Measurements from ENCODE around the gene CAVIN1.
"Not testable (repeated sequence)": the region's sequence is repeated elsewhere in the genome, so short reads cannot be mapped to it uniquely, and the experiment has no call there.

The CAVIN1 gene

GRCh38 chr17:42405963-42406495 is 17.0 kb downstream of the CAVIN1 start:
- Histone ChIP-seq H3K9me3 (ENCODE audit: severe bottlenecking) (no peaks in the 10 kb centered on the region), H3K27ac (ENCODE audit: poor library complexity, severe bottlenecking) (peak overlapping the region; percentile 94), H3K36me3 (ENCODE audit: low read depth) (peaks cover 61% of the 10 kb centered on the region), H3K4me3 (ENCODE audit: severe bottlenecking) (no peak overlapping the region), H3K27me3 (ENCODE audit: insufficient read depth, poor library complexity, severe bottlenecking) (no peaks in the 10 kb centered on the region), H3K4me1 (ENCODE audit: insufficient read depth, poor library complexity, severe bottlenecking) (peaks cover 41% of the 10 kb centered on the region)
- no peak for DNase-seq (ENCODE audit: low spot score)
- TF ChIP-seq CTCF (IDR thresholded peaks at IDR 0.05; ENCODE audit: poor library complexity, severe bottlenecking) = peak; percentile 53
- ATAC-seq (ENCODE audit: low read depth) = no peak

GRCh38 chr17:42405076-42405475 is 18.0 kb downstream of the CAVIN1 start:
- Histone ChIP-seq H3K36me3 (ENCODE audit: low read depth) (peaks cover 62% of the 10 kb centered on the region), H3K4me3 (ENCODE audit: severe bottlenecking) (no peak overlapping the region), H3K9me3 (ENCODE audit: severe bottlenecking) (no peaks in the 10 kb centered on the region), H3K27ac (ENCODE audit: poor library complexity, severe bottlenecking) (no peak overlapping the region), H3K4me1 (ENCODE audit: insufficient read depth, poor library complexity, severe bottlenecking) (peaks cover 36% of the 10 kb centered on the region), H3K27me3 (ENCODE audit: insufficient read depth, poor library complexity, severe bottlenecking) (no peaks in the 10 kb centered on the region)
- ATAC-seq (ENCODE audit: low read depth) (no peak), DNase-seq (ENCODE audit: low spot score) (no peak)
- TF ChIP-seq CTCF (IDR thresholded peaks at IDR 0.05; ENCODE audit: poor library complexity, severe bottlenecking) = no peak

- DNase-seq (ENCODE audit: low spot score) (no peak), ATAC-seq (ENCODE audit: low read depth) (no peak)
- H3K9me3 ChIP-seq (ENCODE audit: severe bottlenecking) = no peaks in the 10 kb centered on the region
- no peak overlapping the region for H3K4me3 ChIP-seq (ENCODE audit: severe bottlenecking)
- H3K4me1 ChIP-seq (ENCODE audit: insufficient read depth, poor library complexity, severe bottlenecking) = peaks cover 30% of the 10 kb centered on the region
- H3K36me3 ChIP-seq (ENCODE audit: low read depth) = peaks cover 62% of the 10 kb centered on the region
- no peaks in the 10 kb centered on the region for H3K27me3 ChIP-seq (ENCODE audit: insufficient read depth, poor library complexity, severe bottlenecking)
- no peak overlapping the region for H3K27ac ChIP-seq (ENCODE audit: poor library complexity, severe bottlenecking)
- no peak for TF ChIP-seq CTCF (IDR thresholded peaks at IDR 0.05; ENCODE audit: poor library complexity, severe bottlenecking)
Measured at GRCh38 chr17:42404326-42405055, 18.6 kb downstream of the CAVIN1 start.

GRCh38 chr17:42403150-42403549 is 19.9 kb downstream of the CAVIN1 start:
- H3K4me1 ChIP-seq (ENCODE audit: insufficient read depth, poor library complexity, severe bottlenecking) = peaks cover 18% of the 10 kb centered on the region
- no peak for DNase-seq (ENCODE audit: low spot score)
- H3K27ac ChIP-seq (ENCODE audit: poor library complexity, severe bottlenecking) = no peak overlapping the region
- H3K9me3 ChIP-seq (ENCODE audit: severe bottlenecking) = no peaks in the 10 kb centered on the region
- H3K4me3 ChIP-seq (ENCODE audit: severe bottlenecking) = no peak overlapping the region
- H3K36me3 ChIP-seq (ENCODE audit: low read depth) = peaks cover 56% of the 10 kb centered on the region
- TF ChIP-seq CTCF (IDR thresholded peaks at IDR 0.05; ENCODE audit: poor library complexity, severe bottlenecking) = peak; percentile 9
- ATAC-seq (ENCODE audit: low read depth) = no peak
- H3K27me3 ChIP-seq (ENCODE audit: insufficient read depth, poor library complexity, severe bottlenecking) = no peaks in the 10 kb centered on the region

GRCh38 chr17:42402117-42402516 is 20.9 kb downstream of the CAVIN1 start:
- ATAC-seq (ENCODE audit: low read depth) = peak; percentile 6; the same call in 1 of the 3 replicates
- H3K9me3 ChIP-seq (ENCODE audit: severe bottlenecking) = no peaks in the 10 kb centered on the region
- H3K27ac ChIP-seq (ENCODE audit: poor library complexity, severe bottlenecking) = peak overlapping the region; percentile 16

GRCh38 chr17:42400844-42401375 is 22.1 kb downstream of the CAVIN1 start:
- not testable (repeated sequence) for H3K27ac ChIP-seq (ENCODE audit: poor library complexity, severe bottlenecking); DNase-seq (ENCODE audit: low spot score); H3K27me3 ChIP-seq (ENCODE audit: insufficient read depth, poor library complexity, severe bottlenecking); H3K4me3 ChIP-seq (ENCODE audit: severe bottlenecking); H3K4me1 ChIP-seq (ENCODE audit: insufficient read depth, poor library complexity, severe bottlenecking); H3K9me3 ChIP-seq (ENCODE audit: severe bottlenecking); ATAC-seq (ENCODE audit: low read depth)
- H3K36me3 ChIP-seq (ENCODE audit: low read depth) = peaks cover 42% of the 10 kb centered on the region

More at GRCh38 chr17:42402117-42402516, 20.9 kb downstream of the CAVIN1 start:
- no peak for DNase-seq (ENCODE audit: low spot score)
- TF ChIP-seq CTCF (IDR thresholded peaks at IDR 0.05; ENCODE audit: poor library complexity, severe bottlenecking) = no peak
- Histone ChIP-seq H3K4me1 (ENCODE audit: insufficient read depth, poor library complexity, severe bottlenecking) (peaks cover 7% of the 10 kb centered on the region), H3K4me3 (ENCODE audit: severe bottlenecking) (no peak overlapping the region), H3K36me3 (ENCODE audit: low read depth) (peaks cover 54% of the 10 kb centered on the region), H3K27me3 (ENCODE audit: insufficient read depth, poor library complexity, severe bottlenecking) (no peaks in the 10 kb centered on the region)

All from RWPE2 (cell line).